ENCODE results near the gene ROBO2.

The ROBO2 gene

DNA sequence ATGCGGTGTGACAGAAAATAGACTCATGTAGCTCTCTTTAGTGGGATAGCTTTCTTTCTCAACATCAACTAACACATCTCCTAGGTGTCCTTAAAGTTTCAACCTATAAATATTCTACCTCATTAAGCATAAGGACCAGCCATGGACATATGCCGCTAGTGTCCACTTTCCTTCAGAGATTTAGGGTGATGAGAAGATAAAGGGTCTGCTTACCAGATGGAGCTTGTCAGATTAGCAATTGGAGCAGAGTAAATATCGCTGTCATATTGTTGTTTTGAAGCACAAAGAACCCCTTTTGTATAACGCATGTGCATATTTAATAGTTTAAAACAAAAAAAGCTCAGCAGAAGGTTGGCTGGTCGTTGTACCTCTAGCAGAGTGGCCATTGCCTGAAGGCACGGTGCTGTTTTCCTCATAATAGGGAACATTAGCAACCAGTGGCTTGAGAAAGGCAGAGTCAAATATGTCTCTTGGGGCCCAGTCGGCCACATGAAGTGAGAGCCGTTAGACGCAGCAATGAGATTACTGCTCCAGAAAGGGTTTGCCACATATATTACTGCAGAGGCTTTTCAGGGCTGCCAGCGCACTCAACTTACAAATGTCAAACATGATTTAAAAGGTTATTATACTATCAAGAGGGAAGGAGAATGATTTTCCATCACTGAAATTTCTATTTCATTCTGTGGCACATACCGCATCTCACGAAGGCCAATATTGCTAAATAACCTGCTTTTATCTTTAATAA is 264.2 kb downstream of the ROBO2 start:
- no peak overlapping the region for H3K9ac ChIP-seq (ENCODE audit: low read length)
- H3K27me3 ChIP-seq (ENCODE audit: control insufficient read depth, insufficient read depth, low read length), result no peaks in the 10 kb centered on the region
- H3K4me1 ChIP-seq (ENCODE audit: control insufficient read depth, insufficient read depth, low read length), result no peaks in the 10 kb centered on the region
- no peak overlapping the region for H3K4me3 ChIP-seq (ENCODE audit: low read length)
- no peaks in the 10 kb centered on the region for H3K36me3 ChIP-seq (ENCODE audit: control insufficient read depth, insufficient read depth, low read length)
- no peak overlapping the region for H3K27ac ChIP-seq (ENCODE audit: low read depth, low read length)

DNA sequence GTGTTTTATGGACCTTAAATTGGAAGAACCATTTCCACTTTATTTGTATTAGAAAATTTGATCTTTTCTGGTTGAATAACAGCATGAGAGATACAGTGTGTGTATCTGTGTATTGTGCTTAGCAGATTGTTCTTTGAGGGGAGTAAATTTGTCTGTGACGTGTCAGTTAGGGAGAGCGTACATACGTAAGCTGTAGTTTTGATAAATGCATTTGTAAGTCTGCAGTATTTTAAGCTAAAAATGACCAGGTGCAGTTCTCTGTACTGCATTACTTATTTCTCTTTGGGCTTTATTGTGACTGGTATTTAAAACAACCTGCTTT is 264.8 kb downstream of the ROBO2 start:
- no peaks in the 10 kb centered on the region for H3K27me3 ChIP-seq (ENCODE audit: control insufficient read depth, insufficient read depth, low read length)
- H3K27ac ChIP-seq (ENCODE audit: low read depth, low read length), result no peak overlapping the region
- no peaks in the 10 kb centered on the region for H3K4me1 ChIP-seq (ENCODE audit: control insufficient read depth, insufficient read depth, low read length)
- H3K4me3 ChIP-seq (ENCODE audit: low read length), result no peak overlapping the region
- no peak overlapping the region for H3K9ac ChIP-seq (ENCODE audit: low read length)
- no peaks in the 10 kb centered on the region for H3K36me3 ChIP-seq (ENCODE audit: control insufficient read depth, insufficient read depth, low read length)

DNA sequence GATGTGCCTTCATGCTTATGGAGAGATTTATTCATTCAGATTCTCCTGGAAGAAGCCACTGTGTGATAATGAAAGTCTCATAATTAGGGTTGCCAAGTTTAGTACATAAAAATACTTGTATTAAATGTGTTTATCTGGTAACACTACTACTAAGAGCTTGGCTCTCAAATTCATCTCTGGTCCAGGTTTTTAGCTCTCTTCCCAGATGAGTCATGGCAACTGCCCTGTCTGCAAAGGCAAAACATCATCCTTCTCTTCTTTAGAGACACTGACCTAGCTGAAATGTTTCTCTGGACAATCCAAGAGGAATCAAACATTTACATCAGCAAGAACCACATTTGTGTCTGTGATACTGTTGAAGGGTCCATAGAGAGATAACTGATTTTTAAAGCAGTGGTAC is 269.6 kb downstream of the ROBO2 start:
- H3K4me3 ChIP-seq (ENCODE audit: low read length), result no peak overlapping the region
- H3K27ac ChIP-seq (ENCODE audit: low read depth, low read length), result no peak overlapping the region
- no peaks in the 10 kb centered on the region for H3K27me3 ChIP-seq (ENCODE audit: control insufficient read depth, insufficient read depth, low read length)
- no peaks in the 10 kb centered on the region for H3K4me1 ChIP-seq (ENCODE audit: control insufficient read depth, insufficient read depth, low read length)
- no peak overlapping the region for H3K9ac ChIP-seq (ENCODE audit: low read length)
- no peaks in the 10 kb centered on the region for H3K36me3 ChIP-seq (ENCODE audit: control insufficient read depth, insufficient read depth, low read length)

DNA sequence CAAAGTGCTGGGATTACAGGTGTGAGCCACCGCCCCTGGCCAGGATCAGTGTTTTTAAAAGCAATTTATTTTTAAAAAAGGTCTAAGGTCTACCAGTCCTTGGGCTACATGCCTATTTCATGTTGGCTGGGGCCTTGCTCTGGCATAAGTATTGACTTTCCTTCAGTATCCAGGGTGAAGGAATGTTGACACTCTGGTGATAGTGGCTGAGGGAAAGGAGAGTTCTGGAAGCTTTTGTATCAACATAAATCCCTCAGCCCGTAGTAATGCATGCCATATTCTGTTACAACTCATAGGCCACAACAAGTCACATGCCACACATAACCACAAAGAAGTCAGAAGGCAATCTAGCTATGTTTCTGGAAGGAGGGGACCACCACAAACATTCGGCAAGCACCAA is 273.9 kb downstream of the ROBO2 start:
- Histone ChIP-seq H3K27me3 (ENCODE audit: control insufficient read depth, insufficient read depth, low read length) (no peaks in the 10 kb centered on the region), H3K36me3 (ENCODE audit: control insufficient read depth, insufficient read depth, low read length) (no peaks in the 10 kb centered on the region), H3K9ac (ENCODE audit: low read length) (no peak overlapping the region), H3K4me3 (ENCODE audit: low read length) (no peak overlapping the region), H3K4me1 (ENCODE audit: control insufficient read depth, insufficient read depth, low read length) (no peaks in the 10 kb centered on the region), H3K27ac (ENCODE audit: low read depth, low read length) (no peak overlapping the region)

DNA sequence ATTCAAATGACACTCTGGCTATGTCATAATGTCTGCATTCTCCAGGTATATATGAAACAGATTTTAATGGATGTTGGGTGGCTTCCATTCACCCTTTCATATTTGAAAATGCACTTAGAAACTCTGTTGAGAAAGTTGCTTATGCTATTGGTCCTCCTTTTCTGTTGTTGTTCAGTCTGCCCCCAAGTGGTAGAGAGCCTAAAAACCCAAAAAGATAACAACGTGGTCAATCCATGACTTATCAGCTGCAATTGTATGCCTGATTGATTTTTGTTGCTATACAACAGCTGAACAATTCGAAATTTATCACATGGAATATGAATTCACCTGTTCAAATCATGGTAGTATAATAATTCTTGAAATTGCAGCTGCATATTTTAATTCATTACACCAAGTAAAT is 279.8 kb downstream of the ROBO2 start:
- H3K36me3 ChIP-seq (ENCODE audit: control insufficient read depth, insufficient read depth, low read length), result no peaks in the 10 kb centered on the region
- H3K9ac ChIP-seq (ENCODE audit: low read length), result no peak overlapping the region
- H3K27ac ChIP-seq (ENCODE audit: low read depth, low read length), result no peak overlapping the region
- H3K4me1 ChIP-seq (ENCODE audit: control insufficient read depth, insufficient read depth, low read length), result no peaks in the 10 kb centered on the region
- no peak overlapping the region for H3K4me3 ChIP-seq (ENCODE audit: low read length)
- H3K27me3 ChIP-seq (ENCODE audit: control insufficient read depth, insufficient read depth, low read length), result no peaks in the 10 kb centered on the region

DNA sequence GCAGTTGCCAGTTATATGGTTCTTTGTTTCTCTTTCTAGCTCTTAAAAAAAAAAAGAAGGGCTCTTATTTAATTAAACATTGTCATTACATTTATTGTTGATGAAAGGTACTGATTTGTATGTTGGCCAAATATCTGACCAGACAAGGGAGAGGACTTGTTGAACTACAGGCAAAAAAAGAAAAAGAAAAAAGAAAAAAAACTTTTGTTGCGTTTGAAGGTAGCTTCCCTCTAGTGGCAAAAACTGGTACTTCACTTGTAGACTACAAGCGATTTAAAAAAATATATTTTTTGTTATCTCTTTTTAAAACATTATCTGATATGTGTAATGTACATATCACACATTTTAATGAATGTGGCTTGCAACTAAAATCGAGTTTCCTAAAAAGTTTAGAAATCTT is 280.6 kb downstream of the ROBO2 start:
- no peaks in the 10 kb centered on the region for H3K4me1 ChIP-seq (ENCODE audit: control insufficient read depth, insufficient read depth, low read length)
- H3K36me3 ChIP-seq (ENCODE audit: control insufficient read depth, insufficient read depth, low read length), result no peaks in the 10 kb centered on the region
- no peak overlapping the region for H3K9ac ChIP-seq (ENCODE audit: low read length)
- H3K27ac ChIP-seq (ENCODE audit: low read depth, low read length), result no peak overlapping the region
- H3K27me3 ChIP-seq (ENCODE audit: control insufficient read depth, insufficient read depth, low read length), result no peaks in the 10 kb centered on the region
- H3K4me3 ChIP-seq (ENCODE audit: low read length), result no peak overlapping the region

DNA sequence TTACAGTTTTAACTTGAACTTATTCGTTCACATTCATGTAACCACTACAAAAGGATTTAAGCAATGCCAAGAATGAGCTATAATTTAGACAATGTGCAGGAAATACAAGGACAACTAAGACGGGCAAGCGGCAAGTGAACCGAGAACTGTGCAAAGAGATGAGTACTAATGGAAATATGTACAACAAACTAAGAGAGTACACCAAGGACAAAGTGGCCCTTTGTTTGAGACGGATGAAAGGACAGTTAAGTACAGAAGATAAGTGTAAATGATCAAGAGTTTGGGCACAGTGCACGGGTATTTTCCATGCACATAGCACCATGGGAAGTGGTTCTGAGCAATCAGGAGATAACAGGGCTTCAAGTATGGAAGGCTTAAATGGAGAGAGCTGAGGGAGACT is 281.7 kb downstream of the ROBO2 start:
- no peaks in the 10 kb centered on the region for H3K4me1 ChIP-seq (ENCODE audit: control insufficient read depth, insufficient read depth, low read length)
- no peaks in the 10 kb centered on the region for H3K36me3 ChIP-seq (ENCODE audit: control insufficient read depth, insufficient read depth, low read length)
- no peaks in the 10 kb centered on the region for H3K27me3 ChIP-seq (ENCODE audit: control insufficient read depth, insufficient read depth, low read length)
- no peak overlapping the region for H3K9ac ChIP-seq (ENCODE audit: low read length)
- no peak overlapping the region for H3K27ac ChIP-seq (ENCODE audit: low read depth, low read length)
- no peak overlapping the region for H3K4me3 ChIP-seq (ENCODE audit: low read length)

DNA sequence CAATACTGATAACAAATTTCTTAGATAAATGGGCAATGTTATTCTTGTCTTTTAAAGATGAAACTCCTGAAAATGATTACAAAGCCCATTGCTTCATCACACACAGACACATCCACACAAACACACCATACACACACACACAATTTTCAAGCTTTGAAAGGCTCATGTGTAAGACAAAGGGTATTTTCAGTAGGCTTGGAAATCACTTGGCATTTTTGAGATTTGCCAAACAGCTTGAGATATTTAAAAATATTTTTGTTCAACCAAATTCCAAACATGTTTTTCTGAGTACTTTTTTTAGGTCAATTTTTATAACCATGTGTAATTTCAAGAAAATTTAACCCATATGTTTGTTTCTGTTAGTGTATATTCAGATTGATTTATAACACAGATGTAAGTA is 283.7 kb downstream of the ROBO2 start:
- Histone ChIP-seq H3K36me3 (ENCODE audit: control insufficient read depth, insufficient read depth, low read length) (no peaks in the 10 kb centered on the region), H3K27ac (ENCODE audit: low read depth, low read length) (no peak overlapping the region), H3K27me3 (ENCODE audit: control insufficient read depth, insufficient read depth, low read length) (no peaks in the 10 kb centered on the region)

DNA sequence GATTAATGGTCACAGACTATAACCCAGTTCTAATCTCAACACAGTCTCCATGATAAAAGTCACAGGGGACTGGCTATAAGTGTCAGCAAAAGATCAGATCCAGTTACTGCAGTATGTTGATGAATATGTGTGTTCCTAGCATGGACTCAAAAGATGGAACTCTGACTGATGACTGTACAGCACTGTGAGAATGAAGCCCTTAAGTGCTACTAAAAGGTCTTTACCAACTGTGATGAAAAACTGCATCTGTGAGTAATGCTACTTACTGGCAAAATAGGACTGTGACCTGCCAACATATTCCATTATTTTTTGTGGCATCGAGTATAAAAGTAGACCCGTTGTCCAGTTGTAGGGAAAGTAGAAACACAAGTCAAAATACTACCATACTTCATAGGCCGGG is 284.2 kb downstream of the ROBO2 start:
- no peaks in the 10 kb centered on the region for H3K36me3 ChIP-seq (ENCODE audit: control insufficient read depth, insufficient read depth, low read length)
- H3K4me1 ChIP-seq (ENCODE audit: control insufficient read depth, insufficient read depth, low read length), result no peaks in the 10 kb centered on the region
- H3K27me3 ChIP-seq (ENCODE audit: control insufficient read depth, insufficient read depth, low read length), result no peaks in the 10 kb centered on the region
- no peak overlapping the region for H3K9ac ChIP-seq (ENCODE audit: low read length)
- H3K27ac ChIP-seq (ENCODE audit: low read depth, low read length), result no peak overlapping the region
- no peak overlapping the region for H3K4me3 ChIP-seq (ENCODE audit: low read length)

More for the DNA sequence above, 283.7 kb downstream of the ROBO2 start:
- H3K4me3 ChIP-seq (ENCODE audit: low read length), result no peak overlapping the region
- no peak overlapping the region for H3K9ac ChIP-seq (ENCODE audit: low read length)
- no peaks in the 10 kb centered on the region for H3K4me1 ChIP-seq (ENCODE audit: control insufficient read depth, insufficient read depth, low read length)

DNA sequence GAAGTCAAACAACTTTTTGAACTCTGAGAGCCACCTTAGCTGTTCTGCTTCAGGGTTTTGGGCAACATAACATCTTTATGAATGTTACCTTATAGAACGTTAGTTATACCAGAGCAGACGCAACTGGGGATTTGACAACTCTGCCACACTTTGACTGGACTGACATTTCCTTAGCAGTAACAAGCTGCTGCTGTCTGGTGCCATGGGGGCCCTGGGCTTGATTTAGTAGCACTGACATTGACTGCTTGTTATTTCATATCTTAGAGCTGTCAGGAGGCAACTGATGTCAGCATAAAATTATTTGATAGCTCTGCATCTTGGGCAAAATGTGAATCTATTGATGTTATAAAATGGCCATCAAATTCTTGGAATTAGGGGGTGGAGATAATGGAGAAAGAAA is 285.4 kb downstream of the ROBO2 start:
- Histone ChIP-seq H3K27me3 (ENCODE audit: control insufficient read depth, insufficient read depth, low read length) (no peaks in the 10 kb centered on the region), H3K9ac (ENCODE audit: low read length) (no peak overlapping the region), H3K27ac (ENCODE audit: low read depth, low read length) (no peak overlapping the region), H3K36me3 (ENCODE audit: control insufficient read depth, insufficient read depth, low read length) (no peaks in the 10 kb centered on the region), H3K4me3 (ENCODE audit: low read length) (no peak overlapping the region), H3K4me1 (ENCODE audit: control insufficient read depth, insufficient read depth, low read length) (no peaks in the 10 kb centered on the region)

DNA sequence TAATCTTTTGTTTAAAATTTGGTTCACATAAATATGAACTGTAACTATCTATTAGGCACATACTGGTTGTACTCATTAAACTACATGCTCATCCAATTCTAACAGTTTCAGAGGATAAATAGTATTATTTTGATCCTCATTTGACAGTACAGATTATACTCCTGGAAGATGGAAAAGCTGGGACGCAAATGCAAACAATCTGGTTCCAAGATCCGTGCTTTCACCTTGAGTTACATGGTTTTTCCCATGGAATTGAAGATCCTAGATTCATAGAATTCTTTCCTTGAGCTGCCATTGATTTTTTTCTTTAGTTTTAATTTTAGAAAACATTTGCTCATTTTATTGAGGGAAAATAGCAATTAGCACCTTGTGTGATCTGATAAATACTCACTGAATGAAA is 285.8 kb downstream of the ROBO2 start:
- H3K27ac ChIP-seq (ENCODE audit: low read depth, low read length), result no peak overlapping the region
- H3K36me3 ChIP-seq (ENCODE audit: control insufficient read depth, insufficient read depth, low read length), result no peaks in the 10 kb centered on the region
- no peak overlapping the region for H3K9ac ChIP-seq (ENCODE audit: low read length)
- no peaks in the 10 kb centered on the region for H3K27me3 ChIP-seq (ENCODE audit: control insufficient read depth, insufficient read depth, low read length)
- no peak overlapping the region for H3K4me3 ChIP-seq (ENCODE audit: low read length)
- no peaks in the 10 kb centered on the region for H3K4me1 ChIP-seq (ENCODE audit: control insufficient read depth, insufficient read depth, low read length)

DNA sequence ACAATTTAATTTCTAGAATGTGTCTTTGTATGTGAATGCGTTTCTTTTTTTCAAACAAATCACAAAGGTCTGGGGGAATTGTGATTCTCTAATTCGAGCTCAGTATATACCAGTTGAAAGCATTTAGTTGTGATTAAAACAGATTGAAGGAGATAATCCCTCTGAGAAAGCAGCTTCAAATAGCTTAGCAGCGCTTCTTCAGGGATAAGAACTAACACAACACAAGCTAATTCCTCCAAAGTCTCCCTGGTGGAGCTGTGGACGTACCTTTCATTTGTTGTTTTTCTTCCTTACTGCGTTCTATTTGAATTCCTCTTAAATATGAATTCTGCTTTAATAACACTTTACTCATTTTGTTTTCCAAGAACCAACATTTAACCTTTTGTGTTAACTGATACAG is 286.7 kb downstream of the ROBO2 start:
- Histone ChIP-seq H3K9ac (ENCODE audit: low read length) (no peak overlapping the region), H3K4me3 (ENCODE audit: low read length) (no peak overlapping the region), H3K4me1 (ENCODE audit: control insufficient read depth, insufficient read depth, low read length) (no peaks in the 10 kb centered on the region), H3K27ac (ENCODE audit: low read depth, low read length) (no peak overlapping the region), H3K27me3 (ENCODE audit: control insufficient read depth, insufficient read depth, low read length) (no peaks in the 10 kb centered on the region), H3K36me3 (ENCODE audit: control insufficient read depth, insufficient read depth, low read length) (no peaks in the 10 kb centered on the region)

DNA sequence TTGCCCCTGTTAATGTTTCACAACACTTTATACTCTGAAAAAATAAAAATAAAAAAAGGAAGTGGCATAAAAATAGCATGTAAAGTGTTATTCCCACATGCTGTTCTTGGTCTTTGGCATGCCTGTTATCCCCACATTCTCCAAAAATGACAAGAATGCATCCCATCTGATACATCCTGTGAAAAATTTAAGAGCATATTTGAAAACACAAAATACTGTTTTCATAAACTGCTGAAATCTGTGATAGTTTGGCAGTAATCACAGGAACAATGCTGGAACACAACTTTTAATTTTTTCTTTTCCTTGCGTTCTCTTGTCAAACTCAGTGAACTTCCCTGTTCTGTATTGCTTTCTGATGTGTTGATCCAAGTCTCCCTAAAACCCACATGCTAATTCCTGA is 288.8 kb downstream of the ROBO2 start:
- no peak overlapping the region for H3K9ac ChIP-seq (ENCODE audit: low read length)
- no peaks in the 10 kb centered on the region for H3K4me1 ChIP-seq (ENCODE audit: control insufficient read depth, insufficient read depth, low read length)
- H3K36me3 ChIP-seq (ENCODE audit: control insufficient read depth, insufficient read depth, low read length), result no peaks in the 10 kb centered on the region
- no peaks in the 10 kb centered on the region for H3K27me3 ChIP-seq (ENCODE audit: control insufficient read depth, insufficient read depth, low read length)
- H3K4me3 ChIP-seq (ENCODE audit: low read length), result no peak overlapping the region
- H3K27ac ChIP-seq (ENCODE audit: low read depth, low read length), result no peak overlapping the region
